ENCODE results near the gene LRRC26. TPM values are rescaled to one million over a fixed set of nuclear protein-coding genes. Genes with fewer than 3 reads are reported as not detected.

Gene LRRC26
- total and polyA plus RNA-seq, 2 of the 13 experiments (the other 11 are each of a cell fraction or from before 2014, with no cell fraction given), result not detected

- TF ChIP-seq ATF1 (CRISPR knock-in tag; IDR thresholded peaks at IDR 0.05) (peak; percentile 99), TCF12 (IDR thresholded peaks at IDR 0.05) (no peak), TCF12 (CRISPR knock-in tag; IDR thresholded peaks at IDR 0.05) (peak; percentile 8; the same call in 1 of the 2 replicates), FOXP1 (IDR thresholded peaks at IDR 0.05) (no peak), FOXP1 (CRISPR knock-in tag; IDR thresholded peaks at IDR 0.05) (peak; percentile 30; the same call in 1 of the 2 replicates), BCL6 (CRISPR knock-in tag; IDR thresholded peaks at IDR 0.05) (peak; percentile 46; the same call in 1 of the 2 replicates), ZNF704 (CRISPR knock-in tag; IDR thresholded peaks at IDR 0.05; ENCODE audit: borderline replicate concordance) (no peak), ZNF615 (CRISPR knock-in tag; IDR thresholded peaks at IDR 0.05; ENCODE audit: borderline replicate concordance) (no peak), BCL3 (CRISPR knock-in tag; IDR thresholded peaks at IDR 0.05) (peak; percentile 58), ZNF546 (CRISPR knock-in tag; conservative IDR thresholded peaks at IDR 0.05) (no peak; the same call in 1 of the 2 replicates), ETV6 (CRISPR knock-in tag; conservative IDR thresholded peaks at IDR 0.05) (0 out of 2 replicates have a peak, but pooled peaks have one; percentile 57), ZNF780A (CRISPR knock-in tag; IDR thresholded peaks at IDR 0.05) (0 out of 2 replicates have a peak, but pooled peaks have one; percentile 39), ZSCAN12 (CRISPR knock-in tag; IDR thresholded peaks at IDR 0.05) (no peak), ERF (CRISPR knock-in tag; IDR thresholded peaks at IDR 0.05) (peak; percentile 87), ZNF800 (CRISPR knock-in tag; IDR thresholded peaks at IDR 0.05) (no peak; the same call in 1 of the 2 replicates), PRDM15 (CRISPR knock-in tag; IDR thresholded peaks at IDR 0.05) (peak; percentile 71), ZC3H13 (CRISPR knock-in tag; IDR thresholded peaks at IDR 0.05) (peak; percentile 90), PHF20 (CRISPR knock-in tag; IDR thresholded peaks at IDR 0.05) (peak; percentile 100), ZFP36L1 (CRISPR knock-in tag; IDR thresholded peaks at IDR 0.05) (no peak), ZNF230 (CRISPR knock-in tag; IDR thresholded peaks at IDR 0.05) (no peak), ZNF296 (CRISPR knock-in tag; conservative IDR thresholded peaks at IDR 0.05) (no peak)
Observed at GRCh38 chr9:137188490-137189296, 18.8 kb upstream of the LRRC26 start, which contains the start of the genes ANAPC2 and SSNA1 (continued).

Measured in HepG2 (cell line).